GM19372 (cell line): ENCODE results near the gene SLC17A9.
"Not testable (repeated sequence)": the region's sequence is repeated elsewhere in the genome, so short reads cannot be mapped to it uniquely, and the experiment has no call there.

Experiments used
- ATAC-seq: cut with Tn5 transposase; IDR thresholded peaks from one replicate; pipeline ENCODE4 v1.9.1; 2021; ENCODE audit warnings: mild to moderate bottlenecking, low read depth, moderate library complexity; ENCODE audit not compliant: unreplicated experiment

SLC17A9 gene

GRCh38 chr20:62953839-62954703, 1.6 kb downstream of the SLC17A9 start:
- peak; percentile 73 for ATAC-seq

- ATAC-seq = no peak
Measured at GRCh38 chr20:62955519-62956386, 3.2 kb downstream of the SLC17A9 start.

GRCh38 chr20:62956387-62957135, 4.1 kb downstream of the SLC17A9 start:
- ATAC-seq = no peak

GRCh38 chr20:62957136-62958117, 4.9 kb downstream of the SLC17A9 start:
- no peak for ATAC-seq

- no peak for ATAC-seq
Measured at GRCh38 chr20:62958388-62959100, 6.0 kb downstream of the SLC17A9 start.

GRCh38 chr20:62959101-62959971, 6.8 kb downstream of the SLC17A9 start:
- ATAC-seq = no peak

- no peak for ATAC-seq
Measured at GRCh38 chr20:62959998-62960436, 7.5 kb downstream of the SLC17A9 start.

- not testable (repeated sequence) for ATAC-seq
Measured at GRCh38 chr20:62960446-62961309, 8.2 kb downstream of the SLC17A9 start.

- ATAC-seq = no peak
Measured at GRCh38 chr20:62961310-62961783, 8.8 kb downstream of the SLC17A9 start.

GRCh38 chr20:62961799-62962198, 9.3 kb downstream of the SLC17A9 start:
- ATAC-seq = no peak

GRCh38 chr20:62962221-62962879, 9.8 kb downstream of the SLC17A9 start:
- no peak for ATAC-seq

GRCh38 chr20:62962891-62963613, 10.5 kb downstream of the SLC17A9 start:
- ATAC-seq = no peak

- no peak for ATAC-seq
Measured at GRCh38 chr20:62963614-62964397, 11.3 kb downstream of the SLC17A9 start.

- ATAC-seq = no peak
Measured at GRCh38 chr20:62964700-62965099, 12.2 kb downstream of the SLC17A9 start.

GRCh38 chr20:62965363-62965771, 12.9 kb downstream of the SLC17A9 start:
- ATAC-seq = no peak
